H9 (cell line): ENCODE measurements around the gene ASAP3. TPM values are rescaled to one million over a fixed set of nuclear protein-coding genes. Genes with fewer than 3 reads are reported as not detected.

Experiments
- DNase-seq: peaks from one replicate; pipeline ENCODE4 v3.0.0-alpha.2; 2017
- H2AFZ ChIP-seq: one replicate; pipeline ENCODE4 v1.6.1; 2013; ENCODE audit warnings: mild to moderate bottlenecking, low read length, control low read depth, moderate library complexity
- H2AK5ac ChIP-seq: 2 replicates; pipeline ENCODE4 v1.6.1; 2013; ENCODE audit warnings: low read length, control low read depth, mixed read lengths; ENCODE audit not compliant: insufficient read length
- H2BK120ac ChIP-seq: one replicate; pipeline ENCODE4 v1.6.1; 2013; ENCODE audit warnings: low read depth, mild to moderate bottlenecking, low read length, control low read depth, inconsistent platforms; ENCODE audit not compliant: poor library complexity, severe bottlenecking
- H2BK12ac ChIP-seq: 2 replicates; pipeline ENCODE4 v1.6.1; 2013; ENCODE audit warnings: low read length, control low read depth, mixed read lengths, low read depth; ENCODE audit not compliant: insufficient read length
- H2BK15ac ChIP-seq: 2 replicates; pipeline ENCODE4 v1.6.1; 2013; ENCODE audit warnings: low read depth, low read length, control low read depth
- H2BK20ac ChIP-seq: one replicate; pipeline ENCODE4 v1.6.1; 2013; ENCODE audit warnings: low read depth, mild to moderate bottlenecking, low read length, control low read depth, inconsistent platforms; ENCODE audit not compliant: poor library complexity, severe bottlenecking
- H2BK5ac ChIP-seq: 2 replicates; pipeline ENCODE4 v1.6.1; 2013; ENCODE audit warnings: low read length, control low read depth, mixed read lengths; ENCODE audit not compliant: insufficient read length
- H3K14ac ChIP-seq: 2 replicates; pipeline ENCODE4 v1.6.1; 2013; ENCODE audit warnings: low read length, control low read depth; ENCODE audit not compliant: insufficient read depth
- H3K18ac ChIP-seq: 2 replicates; pipeline ENCODE4 v1.6.1; 2013; ENCODE audit warnings: low read depth, mild to moderate bottlenecking, mixed read lengths, low read length, control low read depth; ENCODE audit not compliant: insufficient read length
- H3K23ac ChIP-seq: 2 replicates; pipeline ENCODE4 v1.6.1; 2013; ENCODE audit warnings: low read length, control low read depth, mixed read lengths, low read depth; ENCODE audit not compliant: insufficient read length
- H3K23me2 ChIP-seq: 2 replicates; pipeline ENCODE4 v1.6.1; 2013; ENCODE audit warnings: low read depth, mild to moderate bottlenecking, mixed read lengths, low read length, control low read depth; ENCODE audit not compliant: insufficient read length, poor library complexity, severe bottlenecking
- H3K27ac ChIP-seq: 2 replicates; pipeline ENCODE4 v1.5.1; 2013; ENCODE audit warnings: low read length, control low read depth, mixed read lengths, low read depth; ENCODE audit not compliant: insufficient read length
- H3K27me3 ChIP-seq: 2 replicates; pipeline ENCODE4 v1.6.1; 2013; ENCODE audit warnings: low read length, control low read depth, inconsistent platforms; ENCODE audit not compliant: insufficient read depth
- H3K4ac ChIP-seq: 2 replicates; pipeline ENCODE4 v1.6.1; 2013; ENCODE audit warnings: low read depth, mild to moderate bottlenecking, control low read depth, inconsistent platforms, low read length, moderate library complexity
- H3K4me1 ChIP-seq: 2 replicates; pipeline ENCODE4 v1.6.1; 2013; ENCODE audit warnings: low read length, control low read depth, inconsistent platforms; ENCODE audit not compliant: insufficient read depth
- H3K4me2 ChIP-seq: 2 replicates; pipeline ENCODE4 v1.6.1; 2013; ENCODE audit warnings: low read length, control low read depth, mixed read lengths; ENCODE audit not compliant: insufficient read length, insufficient read depth
- H3K56ac ChIP-seq: 2 replicates; pipeline ENCODE4 v1.6.1; 2013; ENCODE audit warnings: low read depth, mild to moderate bottlenecking, mixed read lengths, low read length, control low read depth; ENCODE audit not compliant: insufficient read length
- H3K79me1 ChIP-seq: 2 replicates; pipeline ENCODE4 v1.6.1; 2013; ENCODE audit warnings: low read depth, mild to moderate bottlenecking, moderate library complexity, low read length, control low read depth, inconsistent platforms; ENCODE audit not compliant: insufficient read depth, poor library complexity, severe bottlenecking
- H3K79me2 ChIP-seq: 2 replicates; pipeline ENCODE4 v1.6.1; 2013; ENCODE audit warnings: low read length, control low read depth, inconsistent platforms; ENCODE audit not compliant: insufficient read depth
- H3K9ac ChIP-seq: 2 replicates; pipeline ENCODE4 v1.6.1; 2013; ENCODE audit warnings: low read length, control low read depth, mixed read lengths; ENCODE audit not compliant: insufficient read length; ENCODE audit errors: extremely low read depth
- H3K9me3 ChIP-seq: one replicate; pipeline ENCODE4 v1.6.1; 2013; ENCODE audit warnings: low read depth, low read length, inconsistent platforms; ENCODE audit not compliant: control insufficient read depth
- H3T11ph ChIP-seq: one replicate; pipeline ENCODE4 v1.6.1; 2013; ENCODE audit warnings: mild to moderate bottlenecking, low read length, control low read depth, inconsistent platforms
- H4K20me1 ChIP-seq: one replicate; pipeline ENCODE4 v1.6.1; 2013; ENCODE audit not compliant: control insufficient read depth, insufficient read length, insufficient read depth
- H4K5ac ChIP-seq: 2 replicates; pipeline ENCODE4 v1.6.1; 2013; ENCODE audit warnings: low read depth, mild to moderate bottlenecking, mixed read lengths, low read length, control low read depth; ENCODE audit not compliant: insufficient read length
- H4K8ac ChIP-seq: replicated peaks from 2 replicates; pipeline ENCODE4 v1.6.1; 2013; ENCODE audit warnings: low read length, control low read depth, mixed read lengths, low read depth; ENCODE audit not compliant: insufficient read length
- H4K91ac ChIP-seq: 2 replicates; pipeline ENCODE4 v1.6.1; 2013; ENCODE audit warnings: low read depth, mild to moderate bottlenecking, moderate library complexity, mixed read lengths, low read length, control low read depth; ENCODE audit not compliant: insufficient read length
- H3K27ac Mint-ChIP-seq, 3 experiments: 2 replicates in 2 of 3; 3 replicates in 1 of 3; pipeline ENCODE4 v1.8.0; 2020 to 2021; ENCODE audit warnings: mixed read lengths in 3 of 3, mild to moderate bottlenecking in 1 of 3, moderate library complexity in 1 of 3
- H3K27me3 Mint-ChIP-seq: 2 replicates; pipeline ENCODE4 v1.8.0; 2021; ENCODE audit warnings: low read depth, mild to moderate bottlenecking, moderate library complexity, mixed read lengths
- H3K36me3 Mint-ChIP-seq, 3 experiments: 2 replicates in 2 of 3; 3 replicates in 1 of 3; pipeline ENCODE4 v1.8.0; 2020 to 2021; ENCODE audit warnings: low read depth in 3 of 3, mixed read lengths in 3 of 3; ENCODE audit not compliant: insufficient read depth in 1 of 3
- H3K4me1 Mint-ChIP-seq, 2 experiments: 2 replicates each; pipeline ENCODE4 v1.8.0; 2020; ENCODE audit warnings: mixed read lengths in 2 of 2
- H3K4me3 Mint-ChIP-seq, 2 experiments: 2 replicates in 1 of 2; 3 replicates in 1 of 2; pipeline ENCODE4 v1.8.0; 2020 to 2021; ENCODE audit warnings: mild to moderate bottlenecking in 2 of 2, mixed read lengths in 2 of 2, moderate library complexity in 1 of 2
- H3K9me3 Mint-ChIP-seq, 2 experiments: 2 replicates in 1 of 2; 3 replicates in 1 of 2; pipeline ENCODE4 v1.8.0; 2020; ENCODE audit warnings: mild to moderate bottlenecking in 2 of 2, mixed read lengths in 2 of 2, moderate library complexity in 1 of 2
- WGBS: extraction: QIAGEN DNeasy Blood & Tissue Kit; methylation state at CpG from one replicate; pipeline ENCODE4 v1.1.7; 2013; ENCODE audit warnings: missing lambda C conversion rate, low lambda C conversion rate, mixed read lengths; ENCODE audit not compliant: insufficient read length; ENCODE audit errors: extremely low coverage; 5-methylcytosine and 5-hydroxymethylcytosine counted together
- total RNA-seq: library from RNA; stranded (reverse); gene quantifications from 2 replicates; pipeline ENCODE4 v1.2.1, GENCODE V29; 2021
- TF ChIP-seq, protein P1 (sequence below): fragments of 200-600 bp; sonication (generic); conservative IDR thresholded peaks from 3 replicates; pipeline ENCODE4 v1.8.0; 2021; ENCODE audit warnings: antibody characterized with exemption, mild to moderate bottlenecking

The ASAP3 gene
- total RNA-seq, 1 experiment from 2014 or later: 26.7 TPM

- H3K9ac ChIP-seq: no peak overlapping the region
- WGBS: no CpG with 5 or more reads among the region's 8 CpGs
These were observed 76.9 kb downstream of the ASAP3 start for GRCh38 chr1:23407016-23407630.

More at GRCh38 chr1:23407016-23407630, 76.9 kb downstream of the ASAP3 start:
- peaks cover 1% of the 10 kb centered on the region for H4K20me1 ChIP-seq
- no peak overlapping the region for H4K91ac ChIP-seq
- H3K14ac ChIP-seq: no peak overlapping the region
- no peak for DNase-seq
- no peaks in the 10 kb centered on the region for H3K36me3 Mint-ChIP-seq
- no peak overlapping the region for H3T11ph ChIP-seq
- H2AK5ac ChIP-seq: no peak overlapping the region
- no peak overlapping the region for H4K5ac ChIP-seq
- no peaks in the 10 kb centered on the region for H3K4me1 ChIP-seq
- H2BK5ac ChIP-seq: no peak overlapping the region
- H3K79me2 ChIP-seq: no peaks in the 10 kb centered on the region
- H3K27me3 ChIP-seq: peaks cover 16% of the 10 kb centered on the region; the same call in 1 of the 2 replicates
- H3K23ac ChIP-seq: no peak overlapping the region
- H3K56ac ChIP-seq: no peak overlapping the region
- H3K4me2 ChIP-seq: no peak overlapping the region
- H2BK120ac ChIP-seq: no peak overlapping the region
- H3K79me1 ChIP-seq: no peaks in the 10 kb centered on the region
- no peaks in the 10 kb centered on the region; the same call in 1 of the 2 replicates for H3K27me3 Mint-ChIP-seq
- peaks cover 4 to 10% of the 10 kb centered on the region in 2 experiments; a peak in 3 of 4 replicates for H3K4me1 Mint-ChIP-seq
- H3K27ac Mint-ChIP-seq: no peak overlapping the region
- H3K4me3 Mint-ChIP-seq: no peak overlapping the region
- H3K18ac ChIP-seq: no peak overlapping the region
- H3K23me2 ChIP-seq: peaks cover 3% of the 10 kb centered on the region
- no peak overlapping the region for H2BK20ac ChIP-seq
- H2AFZ ChIP-seq: no peak overlapping the region
- no peak overlapping the region for H2BK12ac ChIP-seq
- H4K8ac ChIP-seq: no peak overlapping the region
- H2BK15ac ChIP-seq: no peak overlapping the region
- H3K27ac ChIP-seq: no peak overlapping the region
- no peaks in the 10 kb centered on the region for H3K9me3 ChIP-seq
- no peak overlapping the region for H3K4ac ChIP-seq
- no peaks in the 10 kb centered on the region for H3K9me3 Mint-ChIP-seq
- TF ChIP-seq, protein P1, sequence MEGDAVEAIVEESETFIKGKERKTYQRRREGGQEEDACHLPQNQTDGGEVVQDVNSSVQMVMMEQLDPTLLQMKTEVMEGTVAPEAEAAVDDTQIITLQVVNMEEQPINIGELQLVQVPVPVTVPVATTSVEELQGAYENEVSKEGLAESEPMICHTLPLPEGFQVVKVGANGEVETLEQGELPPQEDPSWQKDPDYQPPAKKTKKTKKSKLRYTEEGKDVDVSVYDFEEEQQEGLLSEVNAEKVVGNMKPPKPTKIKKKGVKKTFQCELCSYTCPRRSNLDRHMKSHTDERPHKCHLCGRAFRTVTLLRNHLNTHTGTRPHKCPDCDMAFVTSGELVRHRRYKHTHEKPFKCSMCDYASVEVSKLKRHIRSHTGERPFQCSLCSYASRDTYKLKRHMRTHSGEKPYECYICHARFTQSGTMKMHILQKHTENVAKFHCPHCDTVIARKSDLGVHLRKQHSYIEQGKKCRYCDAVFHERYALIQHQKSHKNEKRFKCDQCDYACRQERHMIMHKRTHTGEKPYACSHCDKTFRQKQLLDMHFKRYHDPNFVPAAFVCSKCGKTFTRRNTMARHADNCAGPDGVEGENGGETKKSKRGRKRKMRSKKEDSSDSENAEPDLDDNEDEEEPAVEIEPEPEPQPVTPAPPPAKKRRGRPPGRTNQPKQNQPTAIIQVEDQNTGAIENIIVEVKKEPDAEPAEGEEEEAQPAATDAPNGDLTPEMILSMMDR: no peak
